Cortex of kidney (tissue), 1 donor: ENCODE results near the gene TRPM4.
"Not testable (repeated sequence)": the region's sequence is repeated elsewhere in the genome, so short reads cannot be mapped to it uniquely, and the experiment has no call there.

Experiments used
- DNase-seq: peaks from one replicate; lab custom pipeline; 2025; lab: John Stamatoyannopoulos, UW

Gene TRPM4

DNA sequence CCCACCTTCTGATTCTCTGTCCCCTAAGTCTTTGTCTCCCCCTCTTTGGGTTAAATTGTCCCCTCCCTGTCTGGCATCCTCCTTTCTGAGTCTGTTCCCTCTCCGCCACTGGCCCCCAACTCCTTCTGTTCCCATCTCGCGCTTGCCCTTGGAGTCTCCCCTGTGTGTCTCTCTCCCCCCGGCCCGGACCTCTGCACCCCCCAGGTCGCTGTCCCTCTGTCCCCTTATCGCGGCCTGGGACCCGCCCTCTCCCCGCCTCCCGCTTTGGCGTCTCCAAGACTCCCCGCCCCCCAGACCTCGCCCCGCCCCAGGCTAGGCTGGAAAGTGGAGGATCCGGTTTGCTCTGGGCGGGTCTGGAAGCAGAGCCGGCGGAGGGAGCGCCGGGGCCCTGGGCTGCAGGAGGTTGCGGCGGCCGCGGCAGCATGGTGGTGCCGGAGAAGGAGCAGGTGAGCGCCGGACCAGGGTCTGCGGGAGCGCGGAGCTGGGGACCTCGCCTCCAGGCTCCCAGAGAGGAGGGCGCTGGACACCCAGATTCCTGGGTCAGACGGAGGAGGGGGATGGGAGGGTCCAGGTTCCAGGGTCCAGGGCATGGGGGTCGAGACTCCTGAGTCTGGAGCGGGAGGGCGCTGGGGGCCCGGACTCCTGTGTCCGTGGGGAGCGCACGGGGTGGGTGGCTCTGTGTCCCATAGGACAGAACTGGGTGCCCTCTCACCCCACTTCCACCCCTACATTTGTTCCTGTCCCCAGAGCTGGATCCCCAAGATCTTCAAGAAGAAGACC lies at the start of gene TRPM4:
TSS of gene TRPM4 (plus strand) at position 348 of the 780 bp plus-strand sequence. CDS start at position 423, 75 bp downstream.
- no peak for DNase-seq

DNA sequence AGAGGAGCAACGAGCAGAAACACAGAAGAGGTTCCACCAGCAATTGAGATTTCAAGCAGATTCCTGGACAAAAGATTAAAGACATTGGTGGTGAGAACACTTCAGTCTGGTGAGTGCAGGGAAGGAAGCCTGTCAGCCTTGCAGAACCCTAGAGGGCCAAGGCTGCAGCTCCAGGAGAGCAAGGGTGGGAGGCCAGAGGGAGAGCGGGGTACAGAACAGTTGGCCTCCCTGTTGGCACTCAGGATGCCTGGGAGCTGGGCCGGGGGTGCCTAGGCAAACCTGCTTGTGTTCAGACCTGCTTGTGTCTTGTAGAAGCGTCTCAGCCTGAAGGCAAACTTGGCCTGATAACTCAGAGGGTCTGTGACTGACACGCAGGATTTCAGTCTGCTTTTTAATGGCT lies 48.5 kb upstream of the TRPM4 start:
- no peak for DNase-seq

DNA sequence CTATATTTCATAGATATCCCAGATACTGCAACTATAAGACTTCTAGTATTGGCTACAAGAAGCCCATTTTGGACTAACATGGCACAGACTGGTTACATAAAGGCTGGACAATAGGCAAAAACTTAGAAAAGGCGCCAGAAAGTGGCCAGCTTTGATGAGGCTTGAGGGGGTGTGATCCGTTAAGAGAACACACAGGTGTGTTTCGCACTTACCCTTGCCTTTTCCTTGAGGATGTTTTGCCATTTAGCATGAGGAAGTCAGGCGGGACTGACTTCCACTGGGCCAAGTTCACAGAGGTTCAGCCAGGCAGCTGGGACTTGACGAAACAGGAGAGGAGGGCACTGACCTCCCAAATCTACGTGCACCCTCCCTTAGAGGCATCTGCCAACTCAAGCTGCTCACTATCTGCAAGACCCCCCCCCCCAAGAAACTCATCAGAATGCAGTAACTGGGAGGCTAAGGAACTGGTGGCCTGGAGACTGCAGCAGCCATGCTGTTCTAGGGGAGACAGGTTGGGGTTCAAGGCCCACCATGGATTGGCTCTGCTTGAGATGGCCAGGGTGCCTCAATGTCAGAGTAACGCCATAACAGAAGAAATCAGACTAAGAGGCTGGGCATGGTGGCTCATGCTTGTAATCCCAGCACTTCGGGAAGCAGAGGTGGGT lies 47.9 kb upstream of the TRPM4 start:
- no peak for DNase-seq

DNA sequence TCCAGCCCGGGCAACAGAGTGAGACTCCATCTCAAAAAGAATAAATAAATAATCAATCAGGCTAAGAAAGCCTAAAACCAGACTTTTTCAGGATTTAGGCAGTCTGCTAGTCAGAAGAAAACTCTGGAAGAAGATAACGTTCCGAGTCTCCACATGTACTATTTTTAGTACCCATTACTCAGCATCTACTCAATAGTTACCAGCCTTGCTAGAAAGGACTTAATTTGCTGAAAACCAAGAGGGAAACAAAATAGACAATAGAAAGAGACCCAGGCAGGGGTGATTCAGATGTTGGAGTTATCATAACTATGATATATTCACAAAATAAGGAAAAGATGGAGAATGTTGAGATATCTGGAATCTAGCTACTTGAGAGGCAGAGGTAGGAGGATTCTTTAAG lies 47.0 kb upstream of the TRPM4 start:
- no peak for DNase-seq

DNA sequence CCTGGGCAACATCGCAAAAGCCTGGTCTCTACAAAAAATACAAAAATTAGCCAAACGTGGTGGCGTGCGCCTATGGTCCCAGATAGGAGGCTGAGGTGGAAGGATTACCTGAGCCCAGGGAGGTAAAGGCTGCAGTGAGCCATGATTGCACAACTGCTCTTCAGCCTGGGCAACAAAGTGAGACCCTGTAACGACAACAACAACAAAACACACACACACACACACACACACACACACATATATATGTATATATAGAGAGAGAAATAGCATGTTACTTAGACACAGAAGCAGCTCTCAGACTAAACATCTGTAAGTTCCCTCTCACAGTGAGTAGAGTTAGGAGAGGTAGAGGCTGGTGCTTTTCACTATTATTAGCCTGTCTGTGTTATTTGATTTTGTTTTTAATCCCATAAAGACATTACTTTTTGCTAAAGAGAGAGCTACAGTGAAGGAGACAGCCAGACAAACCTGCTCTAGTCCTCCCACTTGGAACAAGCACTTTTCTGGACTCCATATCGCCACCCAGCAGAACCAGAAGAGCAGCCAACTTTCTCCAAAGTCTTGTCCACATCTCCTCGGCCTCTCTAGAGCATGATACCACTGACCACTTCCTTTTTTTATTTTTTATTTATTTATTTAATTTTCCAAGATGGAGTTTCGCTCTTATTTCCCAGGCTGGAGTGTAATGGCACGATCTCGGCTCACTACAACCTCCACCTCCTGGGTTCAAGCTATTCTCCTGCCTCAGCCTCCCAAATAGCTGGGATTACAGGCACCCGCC lies 46.2 kb upstream of the TRPM4 start:
- no peak for DNase-seq

DNA sequence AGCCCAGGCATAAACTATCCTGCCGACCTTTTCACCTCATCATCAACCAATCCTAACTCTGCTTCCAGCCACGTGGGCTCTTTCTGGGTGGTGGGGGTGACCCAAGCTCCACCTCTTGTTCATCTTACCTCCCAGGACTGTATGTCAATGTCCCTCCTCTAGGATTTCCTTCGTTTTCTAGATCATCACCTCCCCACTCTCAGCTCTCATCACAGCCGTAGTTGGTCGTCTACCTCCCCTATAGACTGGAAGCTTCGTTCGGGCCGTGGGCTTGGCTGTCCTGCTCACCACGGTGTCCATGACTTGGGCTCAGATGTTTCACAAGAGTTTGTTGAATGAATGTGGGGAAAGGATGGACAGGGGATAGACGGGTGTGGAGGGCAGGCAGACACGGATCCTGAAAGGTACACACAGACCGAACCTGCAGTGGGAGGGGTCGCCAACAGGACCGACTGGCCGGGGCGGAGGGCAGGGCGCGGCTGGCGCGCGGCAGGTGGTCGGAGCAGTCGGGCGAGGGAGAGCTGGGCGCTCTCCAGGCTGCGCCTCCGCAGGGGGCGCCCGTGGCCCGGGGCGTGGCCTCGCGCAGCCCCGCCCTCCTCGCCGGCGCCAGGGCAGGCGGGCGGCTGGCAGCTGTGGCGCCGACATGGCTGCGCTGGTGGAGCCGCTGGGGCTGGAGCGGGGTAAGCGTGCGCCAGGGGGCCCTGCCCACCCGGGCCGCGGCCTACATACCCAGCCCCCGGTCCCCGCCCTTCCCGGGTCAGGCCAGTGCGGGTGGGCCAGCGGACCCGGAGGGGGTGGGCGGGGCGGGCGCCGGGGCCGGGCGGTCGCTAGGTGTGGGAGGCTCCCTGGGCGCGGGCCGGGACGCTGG lies 43.6 kb upstream of the TRPM4 start, which contains the start of gene LIN7B:
TSS of gene LIN7B (plus strand) at position 609 of the 868 bp plus-strand sequence. CDS start at position 644, 35 bp downstream.
- DNase-seq: no peak

DNA sequence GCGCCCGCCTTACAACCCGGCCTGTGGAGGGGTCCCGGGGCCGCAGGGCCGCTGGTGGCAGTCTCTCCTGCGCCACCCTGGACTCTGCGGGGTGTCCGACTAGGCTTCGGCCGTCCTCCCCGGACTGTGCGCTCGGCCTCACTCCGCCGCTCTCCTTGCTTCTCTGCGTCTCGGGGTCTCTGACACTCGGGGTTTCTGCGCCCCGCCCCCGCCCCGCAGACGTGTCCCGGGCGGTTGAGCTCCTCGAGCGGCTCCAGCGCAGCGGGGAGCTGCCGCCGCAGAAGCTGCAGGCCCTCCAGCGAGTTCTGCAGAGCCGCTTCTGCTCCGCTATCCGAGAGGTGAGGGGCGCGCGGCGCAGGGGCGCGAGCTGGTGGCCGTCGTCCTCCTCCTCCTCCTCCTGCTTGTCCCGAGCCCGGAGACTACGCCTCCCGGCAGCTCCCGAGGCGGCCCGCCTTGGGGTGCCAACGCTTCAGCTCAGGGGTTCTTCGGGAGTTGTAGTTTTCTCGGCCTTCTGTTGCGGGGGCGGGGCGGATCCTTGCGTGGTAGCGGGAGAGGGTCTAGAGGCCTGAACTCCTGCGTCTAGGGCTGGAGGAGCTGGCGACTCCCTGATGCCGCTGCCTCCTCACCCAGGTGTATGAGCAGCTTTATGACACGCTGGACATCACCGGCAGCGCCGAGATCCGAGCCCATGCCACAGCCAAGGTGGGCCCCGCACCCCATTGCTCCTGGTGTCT lies 42.8 kb upstream of the TRPM4 start:
- DNase-seq: no peak

DNA sequence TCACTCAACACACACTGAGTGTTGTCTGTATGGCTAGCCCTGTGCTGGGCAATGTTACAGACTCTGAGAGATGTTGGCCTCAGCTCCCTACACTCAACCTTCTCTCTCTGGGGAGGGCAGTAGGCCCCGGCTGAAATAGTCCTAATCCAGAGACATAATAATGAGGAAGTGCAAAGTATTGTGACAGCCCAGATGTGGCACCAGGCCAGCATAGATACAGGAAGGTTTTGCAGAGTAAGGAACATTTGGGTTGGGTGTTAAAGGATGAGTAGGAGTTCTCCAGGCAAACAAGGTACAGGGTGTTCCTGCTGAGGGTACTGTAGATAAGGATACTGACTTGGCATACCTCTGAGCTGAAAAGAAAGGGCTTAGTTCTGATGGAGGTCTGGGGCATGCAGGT lies 41.0 kb upstream of the TRPM4 start:
- DNase-seq: no peak

DNA sequence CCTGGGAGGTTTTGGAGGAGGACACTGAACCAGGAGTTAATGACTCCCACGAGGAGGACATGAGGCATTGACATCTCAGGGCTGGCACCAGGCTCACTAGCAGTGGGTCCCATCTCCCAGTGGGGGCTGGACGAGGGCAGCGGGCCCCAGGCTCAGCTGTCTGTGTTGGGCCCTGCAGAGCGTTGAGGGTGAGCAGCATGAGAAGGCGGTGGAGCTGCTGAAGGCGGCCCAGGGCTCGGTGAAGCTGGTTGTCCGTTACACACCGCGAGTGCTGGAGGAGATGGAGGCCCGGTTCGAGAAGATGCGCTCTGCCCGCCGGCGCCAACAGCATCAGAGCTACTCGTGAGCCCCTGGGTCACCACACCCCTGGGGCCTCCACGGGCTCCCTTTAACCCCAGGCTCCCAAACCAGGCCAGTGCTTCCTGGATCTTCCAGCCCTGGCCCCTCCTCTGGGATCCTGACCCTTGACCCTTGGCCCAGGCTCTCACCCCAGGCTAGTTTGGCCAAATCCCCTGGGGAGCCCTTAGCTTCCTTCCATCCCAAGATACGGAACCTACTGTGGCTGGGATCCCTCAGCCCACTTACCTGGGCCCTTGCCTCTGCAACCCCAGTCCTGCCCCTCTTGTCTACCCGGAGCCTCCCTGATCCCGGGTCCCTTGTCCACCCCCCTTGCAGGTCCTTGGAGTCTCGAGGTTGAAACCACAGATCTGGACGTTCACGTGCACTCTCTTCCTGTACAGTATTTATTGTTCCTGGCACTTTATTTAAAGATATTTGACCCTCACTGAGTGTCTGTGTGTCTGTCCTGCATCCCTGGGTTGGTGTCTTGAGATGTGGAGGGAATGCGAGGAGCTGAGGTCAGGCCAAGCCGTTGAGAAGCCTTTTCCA lies 39.7 kb upstream of the TRPM4 start:
- DNase-seq: no peak

DNA sequence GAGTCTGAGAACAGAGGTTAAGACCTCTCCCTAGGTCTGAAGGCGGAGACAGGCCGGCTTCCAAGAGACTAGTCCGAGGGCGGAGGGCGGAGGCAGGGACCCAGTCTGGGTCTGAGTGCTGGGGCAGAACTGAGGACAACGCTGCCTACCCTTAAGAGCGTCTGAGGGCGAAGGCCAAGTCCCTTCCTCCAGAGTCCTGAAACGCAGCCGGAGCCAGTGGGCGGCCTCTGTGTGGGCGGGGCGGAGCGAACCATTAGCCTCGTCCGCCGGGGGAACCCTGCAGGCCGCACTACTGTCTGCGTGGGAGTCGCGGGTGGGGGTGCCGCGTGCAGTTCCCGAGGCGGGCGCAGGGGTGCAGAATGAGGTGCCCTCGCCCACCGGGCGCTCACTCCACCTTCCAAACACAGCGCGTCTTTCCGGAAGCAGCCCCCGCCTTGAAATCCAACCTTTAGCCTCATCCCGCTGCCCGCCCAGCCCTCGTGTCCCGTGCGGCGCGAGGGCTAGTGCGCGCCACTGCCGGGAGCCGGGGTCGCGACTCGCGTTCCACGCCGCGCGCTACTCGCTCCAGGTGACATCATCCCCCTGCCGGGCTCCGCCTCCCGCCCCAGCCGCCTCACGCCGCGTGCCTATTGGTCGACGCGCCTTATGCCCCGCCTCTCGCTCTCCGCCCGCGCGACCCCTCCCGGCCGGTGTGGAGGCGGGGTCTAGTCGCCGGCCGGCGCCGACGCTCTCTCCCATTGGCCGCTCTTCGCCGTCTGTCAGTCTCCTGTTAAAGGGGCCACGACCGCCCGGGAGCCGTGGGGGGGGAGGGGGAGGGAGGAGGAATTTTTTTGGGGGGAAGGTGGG lies 38.8 kb upstream of the TRPM4 start, which contains the start of gene C19orf73:
TSS of gene C19orf73 (minus strand) at position 579 of the 846 bp plus-strand sequence. CDS start at position 458, 121 bp downstream.
- DNase-seq: no peak

DNA sequence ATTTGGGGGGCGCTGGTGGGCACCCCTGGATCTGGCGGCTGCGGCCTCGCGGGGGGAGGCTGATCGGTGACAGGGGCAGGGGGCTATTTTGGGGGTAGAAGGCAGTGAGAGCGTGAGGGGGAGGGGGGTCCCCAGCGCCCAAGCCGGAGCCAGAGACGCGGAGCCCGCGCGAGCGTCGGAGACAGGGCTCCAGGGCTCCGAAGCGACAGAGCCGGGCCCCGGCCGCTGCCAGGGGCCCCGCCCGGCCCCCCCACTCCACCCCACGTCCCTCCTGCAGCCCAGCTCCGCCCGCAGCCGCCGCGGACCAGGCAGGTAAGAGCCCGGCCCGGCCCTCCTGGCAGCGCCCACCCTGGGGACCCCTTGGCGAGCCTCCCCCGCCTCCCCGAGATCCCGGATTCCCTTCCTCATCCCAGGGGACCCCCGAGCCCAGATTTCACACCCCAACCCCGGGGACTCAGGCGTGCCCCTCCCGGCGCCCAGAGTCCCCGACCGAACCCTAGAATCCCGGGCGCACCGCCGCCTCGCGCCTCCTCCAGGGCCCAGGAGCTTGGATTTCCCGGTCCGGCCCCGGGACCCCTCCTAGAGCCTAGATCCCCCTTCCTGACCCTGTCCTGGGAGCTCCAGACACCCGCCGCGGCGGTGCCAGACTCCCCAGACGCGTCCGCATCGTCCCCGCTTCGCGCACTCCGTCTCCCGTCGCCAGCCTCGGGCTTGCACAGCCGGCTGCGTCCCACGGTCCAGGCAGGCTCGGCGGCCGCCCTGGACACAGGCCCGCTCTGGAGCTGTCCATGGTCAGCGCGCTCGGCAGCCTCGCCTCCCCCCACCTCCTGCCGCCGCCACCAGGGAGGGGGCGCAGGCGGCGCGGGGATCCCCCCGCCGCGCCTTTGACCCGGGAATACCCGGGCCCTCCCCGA lies 37.9 kb upstream of the TRPM4 start, which contains the start of gene PPFIA3:
TSS of gene PPFIA3 (plus strand) at position 134 of the 914 bp plus-strand sequence. CDS start 8,330 bp downstream, outside the sequence.
- DNase-seq: no peak

DNA sequence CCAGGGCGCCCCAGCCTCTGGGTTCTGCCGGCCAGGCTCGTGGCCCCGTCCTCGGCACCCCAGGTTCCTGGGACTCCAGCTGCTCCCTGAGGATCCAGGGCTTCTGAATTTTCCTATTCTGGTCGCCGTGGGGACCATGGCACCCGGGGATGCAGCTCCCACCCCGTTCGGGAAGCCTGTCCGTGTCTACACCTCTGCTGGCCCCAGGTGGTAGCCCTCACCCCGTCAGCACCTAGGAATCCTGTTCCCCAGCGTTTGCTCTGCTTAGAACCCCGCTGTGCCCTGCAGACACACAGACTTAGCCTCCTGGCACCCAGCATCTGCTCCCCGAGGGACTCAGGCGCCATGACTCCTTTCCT lies 37.3 kb upstream of the TRPM4 start:
- DNase-seq: no peak

DNA sequence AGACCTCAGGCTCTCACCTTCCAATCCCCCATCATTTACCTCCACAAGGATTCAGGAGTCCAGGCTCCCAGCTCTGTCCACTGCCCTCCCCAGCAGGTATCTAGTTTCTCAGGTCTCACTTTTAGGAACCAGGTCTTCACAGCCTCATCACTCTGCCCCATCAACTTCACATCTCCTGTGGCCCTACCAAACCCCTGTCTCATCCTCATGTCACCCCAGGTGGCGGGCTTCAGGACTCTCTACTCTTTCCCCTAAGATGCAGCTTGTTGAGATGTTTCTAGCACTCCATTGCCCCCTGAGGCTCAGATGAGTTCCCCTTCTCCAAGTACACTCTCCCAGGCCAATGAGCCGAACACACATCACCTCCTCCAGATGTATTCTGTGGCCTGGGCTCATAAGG lies 36.7 kb upstream of the TRPM4 start:
- DNase-seq: no peak

DNA sequence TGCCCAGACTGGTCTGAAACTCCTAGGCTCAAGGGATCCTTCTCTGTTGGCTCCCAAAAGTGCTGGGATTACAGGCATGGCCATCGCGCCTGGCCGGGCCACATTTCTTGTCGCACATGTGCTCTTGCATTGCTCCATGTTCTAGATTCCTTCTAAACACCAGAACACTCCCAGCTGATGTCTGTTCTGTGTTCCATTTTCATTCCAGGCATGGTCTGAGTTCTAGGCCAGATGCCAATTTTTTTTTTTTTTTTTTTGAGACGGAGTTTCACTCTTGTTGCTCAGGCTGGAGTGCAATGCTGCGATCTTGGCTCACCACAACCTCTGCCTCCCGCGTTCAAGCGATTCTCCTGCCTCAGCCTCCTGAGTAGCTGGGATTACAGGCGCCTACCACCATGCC lies 35.8 kb upstream of the TRPM4 start:
- not testable (repeated sequence) for DNase-seq

DNA sequence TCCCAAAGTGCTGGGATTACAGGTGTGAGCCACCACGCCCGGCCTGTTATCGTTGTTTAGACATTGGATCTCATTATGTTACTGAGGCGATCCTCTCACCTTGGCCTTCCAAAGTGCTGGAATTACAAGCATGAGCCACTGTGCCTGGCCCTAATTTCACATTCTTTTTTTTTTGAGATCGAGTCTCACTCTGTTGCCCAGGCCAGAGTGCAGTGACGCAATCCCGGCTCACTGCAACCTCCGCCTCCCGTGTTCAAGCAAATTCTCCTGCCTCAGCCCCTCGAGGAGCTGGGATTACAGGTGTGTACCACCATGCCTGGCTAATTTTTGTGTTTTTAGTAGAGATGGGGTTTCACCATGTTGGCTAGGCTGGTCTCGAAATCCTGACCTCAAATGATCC lies 34.3 kb upstream of the TRPM4 start:
- not testable (repeated sequence) for DNase-seq

DNA sequence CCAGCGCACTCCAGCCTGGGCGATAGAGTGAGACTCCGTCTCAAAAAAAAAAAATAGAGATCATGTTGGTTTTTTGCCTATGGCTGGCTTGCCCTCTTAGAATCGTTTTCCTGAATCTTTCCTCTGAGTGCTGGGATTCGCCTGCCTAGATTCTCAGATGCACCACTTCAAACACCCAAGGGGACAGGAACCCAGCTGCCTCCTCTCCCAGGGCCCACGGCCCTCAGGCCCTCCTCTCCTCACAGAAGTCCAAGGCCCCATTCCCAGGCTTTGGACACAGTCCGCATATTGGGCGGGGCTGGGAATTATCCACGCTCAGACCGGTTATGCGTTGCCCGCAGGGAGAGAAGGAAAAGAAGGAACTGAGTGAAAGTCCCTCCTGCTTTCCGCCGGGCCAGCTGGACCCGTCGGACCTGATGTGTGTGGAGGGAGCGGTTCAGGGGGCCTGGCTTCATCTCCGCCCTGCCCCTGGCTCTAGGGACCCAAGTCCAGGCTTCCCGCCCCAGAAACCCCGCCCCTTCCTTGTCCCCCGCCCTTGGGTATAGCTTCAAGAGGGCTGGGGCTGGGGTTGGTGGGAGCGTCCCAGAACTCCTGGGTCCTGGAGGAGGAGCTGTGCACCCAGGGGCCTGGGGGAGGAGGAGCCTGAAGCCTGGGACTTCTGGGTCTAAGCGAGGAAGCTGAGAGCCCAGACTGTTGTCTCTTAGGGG lies 32.4 kb upstream of the TRPM4 start:
- no peak for DNase-seq

DNA sequence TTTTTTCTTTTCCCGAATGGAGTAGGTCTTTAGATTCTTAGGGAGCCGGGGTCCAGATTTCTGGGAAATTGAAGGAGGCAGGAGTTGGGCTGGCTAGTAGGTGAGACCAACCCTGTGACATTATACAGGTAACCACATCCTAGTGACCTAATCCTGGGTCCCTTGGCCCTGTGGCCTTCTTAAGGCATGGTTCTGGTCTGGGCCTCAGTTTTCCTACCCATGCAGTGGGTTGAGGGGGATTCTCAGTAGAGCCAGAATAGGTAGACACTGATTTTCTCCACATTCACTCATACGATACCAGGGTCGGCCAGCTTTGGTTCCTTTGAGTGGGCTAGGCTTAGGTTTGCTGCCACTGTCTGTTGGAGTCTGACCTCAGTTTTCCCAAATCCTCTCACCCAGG lies 31.0 kb upstream of the TRPM4 start:
- DNase-seq: no peak
